Neuronal stem cell (in vitro differentiated cells): ENCODE measurements around the gene GALNT3.

Experiments
- DNase-seq: peaks from one replicate; pipeline ENCODE4 v3.0.0-alpha.2; 2013; ENCODE audit warnings: low spot score
- H2AFZ ChIP-seq: one replicate; pipeline ENCODE4 v1.6.1; 2013; ENCODE audit warnings: mild to moderate bottlenecking, low read length, inconsistent platforms
- H2AK5ac ChIP-seq: 2 replicates; pipeline ENCODE4 v1.6.1; 2013; ENCODE audit warnings: low read depth, mild to moderate bottlenecking, inconsistent platforms, low read length, moderate library complexity, mixed read lengths
- H2BK120ac ChIP-seq: 2 replicates; pipeline ENCODE4 v1.6.1; 2013; ENCODE audit warnings: low read depth, mild to moderate bottlenecking, inconsistent platforms, low read length, moderate library complexity, mixed read lengths
- H2BK12ac ChIP-seq: one replicate; pipeline ENCODE4 v1.6.1; 2013; ENCODE audit warnings: low read length, inconsistent platforms
- H2BK15ac ChIP-seq: 2 replicates; pipeline ENCODE4 v1.6.1; 2013; ENCODE audit warnings: mild to moderate bottlenecking, low read length, inconsistent platforms, mixed read lengths
- H2BK5ac ChIP-seq: one replicate; pipeline ENCODE4 v1.6.1; 2013; ENCODE audit warnings: inconsistent platforms, mild to moderate bottlenecking, low read length, moderate library complexity
- H3K14ac ChIP-seq: one replicate; pipeline ENCODE4 v1.6.1; 2013; ENCODE audit warnings: low read length, inconsistent platforms
- H3K18ac ChIP-seq: 2 replicates; pipeline ENCODE4 v1.6.1; 2013; ENCODE audit warnings: low read length, inconsistent platforms
- H3K23ac ChIP-seq: 2 replicates; pipeline ENCODE4 v1.6.1; 2013; ENCODE audit warnings: low read depth, mild to moderate bottlenecking, mixed read lengths, low read length, inconsistent platforms; ENCODE audit not compliant: poor library complexity
- H3K27ac ChIP-seq: replicated peaks from 3 replicates; pipeline ENCODE4 v1.5.1; 2013; ENCODE audit warnings: low read length, inconsistent platforms
- H3K27me3 ChIP-seq, 3 experiments: 2 replicates each; pipeline ENCODE4 v1.6.1; 2013; ENCODE audit warnings: low read length in 3 of 3, mild to moderate bottlenecking in 2 of 3, inconsistent platforms in 1 of 3, low read depth in 1 of 3, mixed read lengths in 1 of 3, moderate library complexity in 1 of 3; ENCODE audit not compliant: control insufficient read depth in 3 of 3, insufficient read depth in 3 of 3
- H3K36me3 ChIP-seq, 2 donors: replicated peaks in 1 of 2; 2 replicates each; pipeline ENCODE4 v1.6.1; 2013; ENCODE audit warnings: low read length in 2 of 2; ENCODE audit not compliant: control insufficient read depth in 2 of 2, insufficient read depth in 2 of 2
- H3K4ac ChIP-seq: 2 replicates; pipeline ENCODE4 v1.6.1; 2013; ENCODE audit warnings: inconsistent platforms, mild to moderate bottlenecking, low read length, moderate library complexity
- H3K4me1 ChIP-seq, 2 donors: 1 replicate in 1 of 2; 2 replicates in 1 of 2; pipeline ENCODE4 v1.6.1; 2013; ENCODE audit warnings: low read length in 2 of 2, low read depth in 1 of 2; ENCODE audit not compliant: control insufficient read depth in 2 of 2, insufficient read depth in 1 of 2
- H3K4me2 ChIP-seq: one replicate; pipeline ENCODE4 v1.6.1; 2013; ENCODE audit warnings: mild to moderate bottlenecking, low read length, inconsistent platforms; ENCODE audit not compliant: insufficient read depth, poor library complexity, severe bottlenecking
- H3K4me3 ChIP-seq, 2 donors: 2 replicates each; pipeline ENCODE4 v1.5.1; 2013; ENCODE audit warnings: low read length in 2 of 2, mild to moderate bottlenecking in 2 of 2, inconsistent platforms in 1 of 2, moderate library complexity in 1 of 2
- H3K79me1 ChIP-seq: one replicate; pipeline ENCODE4 v1.6.1; 2013; ENCODE audit warnings: low read depth, mild to moderate bottlenecking, inconsistent platforms, low read length, moderate library complexity
- H3K9ac ChIP-seq: one replicate; pipeline ENCODE4 v1.6.1; 2013; ENCODE audit warnings: mild to moderate bottlenecking, low read depth, low read length, inconsistent platforms; ENCODE audit not compliant: poor library complexity
- H3K9me3 ChIP-seq, 2 donors: replicated peaks in 1 of 2; 2 replicates each; pipeline versions ENCODE3 to v1.6.1; 2013; ENCODE audit warnings: low read length in 2 of 2, mild to moderate bottlenecking in 2 of 2, inconsistent platforms in 1 of 2, low read depth in 1 of 2, mixed read lengths in 1 of 2, moderate library complexity in 1 of 2; ENCODE audit not compliant: control insufficient read depth in 2 of 2, insufficient read depth in 1 of 2
- H4K8ac ChIP-seq: one replicate; pipeline ENCODE4 v1.6.1; 2013; ENCODE audit warnings: low read depth, mild to moderate bottlenecking, inconsistent platforms, low read length, moderate library complexity
- H4K91ac ChIP-seq: one replicate; pipeline ENCODE4 v1.6.1; 2013; ENCODE audit warnings: low read length, low read depth, mild to moderate bottlenecking, inconsistent platforms; ENCODE audit not compliant: poor library complexity
- WGBS, 2 donors: extraction: QIAGEN DNeasy Blood & Tissue Kit; methylation state at CpG; one replicate each; pipeline ENCODE4 v1.1.7; 2013; ENCODE audit warnings: missing lambda C conversion rate in 2 of 2, mixed read lengths in 1 of 2; ENCODE audit not compliant: insufficient read length in 2 of 2, insufficient replicate concordance in 1 of 2; ENCODE audit errors: extremely low coverage in 2 of 2; 5-methylcytosine and 5-hydroxymethylcytosine counted together

The GALNT3 gene

DNA sequence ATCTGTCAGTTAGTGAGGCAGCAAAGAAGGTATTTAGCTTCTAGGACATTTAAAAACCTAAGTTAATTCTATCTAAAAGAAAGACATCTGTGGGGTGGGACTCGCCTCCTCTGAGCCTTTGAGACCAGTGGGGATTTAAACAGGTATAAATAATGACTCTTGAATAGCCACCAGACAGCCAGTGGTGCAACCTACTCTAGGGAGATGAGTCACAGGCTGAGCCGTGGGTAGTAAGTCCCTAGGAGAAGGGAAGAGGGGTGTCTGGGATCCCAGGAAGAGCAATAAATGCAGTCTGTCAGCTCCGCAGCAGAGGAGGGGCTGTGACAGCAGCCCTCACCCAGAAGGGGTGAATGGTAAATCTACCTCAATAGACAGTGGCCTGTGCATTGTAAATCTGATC lies 43.1 kb upstream of the GALNT3 start:
- Histone ChIP-seq H3K36me3 (no peaks in the 10 kb centered on the region), H3K27ac (no peak overlapping the region), H3K79me1 (no peaks in the 10 kb centered on the region), H4K8ac (no peak overlapping the region), H2BK5ac (no peak overlapping the region), H3K9ac (no peak overlapping the region), H2BK120ac (no peak overlapping the region), H2AFZ (no peak overlapping the region), H2AK5ac (no peak overlapping the region), H3K18ac (no peak overlapping the region), H3K27me3 (no peaks in the 10 kb centered on the region), H2BK15ac (no peak overlapping the region), H3K23ac (no peak overlapping the region), H3K9me3 (no peaks in the 10 kb centered on the region), H3K4ac (no peak overlapping the region), H3K4me1 (peaks cover 2 to 4% of the 10 kb centered on the region in 2 donors), H3K4me3 (no peak overlapping the region), H2BK12ac (no peak overlapping the region), H3K4me2 (no peak overlapping the region), H3K14ac (no peak overlapping the region), H4K91ac (no peak overlapping the region)
- no CpG with 5 or more reads among the region's 3 CpGs for WGBS, 2 donors
- no peak for DNase-seq

DNA sequence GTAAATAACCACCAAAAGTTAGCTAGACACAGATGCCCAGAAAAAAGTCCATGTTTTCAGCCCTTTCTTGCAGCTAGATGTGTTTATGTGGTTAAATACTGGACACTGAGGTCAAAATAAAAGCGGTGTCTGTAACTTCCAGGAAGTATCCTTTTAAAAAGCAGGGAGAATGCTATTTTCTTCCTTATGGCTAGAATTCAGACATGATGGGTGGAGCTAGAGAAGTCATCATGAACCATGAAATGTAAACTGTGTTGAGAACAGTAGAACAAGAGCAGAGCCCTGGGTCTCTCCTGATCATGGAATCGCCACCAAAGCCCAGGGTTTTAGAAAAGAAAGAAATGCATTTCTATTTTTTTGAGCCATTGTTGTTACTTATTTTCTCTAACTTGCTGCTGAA lies 41.3 kb upstream of the GALNT3 start:
- Histone ChIP-seq H3K23ac (no peak overlapping the region), H3K4me2 (no peak overlapping the region), H3K4ac (no peak overlapping the region), H3K4me3 (no peak overlapping the region), H2BK12ac (no peak overlapping the region), H3K9me3 (no peaks in the 10 kb centered on the region), H4K8ac (no peak overlapping the region), H2AK5ac (no peak overlapping the region), H3K9ac (no peak overlapping the region), H2AFZ (no peak overlapping the region), H4K91ac (no peak overlapping the region), H3K14ac (no peak overlapping the region), H2BK15ac (no peak overlapping the region), H2BK5ac (no peak overlapping the region), H3K36me3 (no peaks in the 10 kb centered on the region), H3K27ac (no peak overlapping the region), H3K27me3 (no peaks in the 10 kb centered on the region), H3K18ac (no peak overlapping the region), H2BK120ac (no peak overlapping the region), H3K79me1 (no peaks in the 10 kb centered on the region), H3K4me1 (peaks cover 2 to 4% of the 10 kb centered on the region in 2 donors)
- no CpG with 5 or more reads among the region's 2 CpGs for WGBS, 2 donors
- no peak for DNase-seq

DNA sequence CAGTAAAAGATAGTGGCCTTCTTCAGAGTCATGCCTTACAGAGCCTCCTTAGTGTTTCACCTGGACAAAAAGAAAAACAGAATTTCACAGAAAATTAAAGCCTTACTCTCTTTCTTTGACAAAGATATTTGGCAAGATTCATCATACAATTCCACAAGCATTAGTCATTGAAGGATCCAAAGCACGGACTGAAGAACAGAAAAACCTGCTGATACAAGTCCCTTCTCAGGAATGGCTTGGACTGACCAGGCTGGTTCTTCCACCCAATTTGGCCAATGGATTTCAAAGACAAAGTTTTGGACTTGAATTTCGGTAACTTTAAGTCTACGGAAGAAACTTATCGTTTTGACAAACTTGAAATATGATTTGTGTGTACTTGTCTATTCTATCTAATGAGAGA lies 39.1 kb upstream of the GALNT3 start:
- H3K4me2 ChIP-seq: no peak overlapping the region
- no peak overlapping the region for H3K27ac ChIP-seq
- no CpG with 5 or more reads among the region's 4 CpGs for WGBS, 2 donors
- no peak for DNase-seq
- H3K36me3 ChIP-seq: no peaks in the 10 kb centered on the region
- no peak overlapping the region for H3K14ac ChIP-seq
- no peaks in the 10 kb centered on the region for H3K9me3 ChIP-seq
- H2AK5ac ChIP-seq: no peak overlapping the region
- peaks cover 2 to 4% of the 10 kb centered on the region in 2 donors for H3K4me1 ChIP-seq
- no peak overlapping the region for H4K8ac ChIP-seq
- no peak overlapping the region for H3K18ac ChIP-seq
- no peaks in the 10 kb centered on the region for H3K79me1 ChIP-seq
- no peak overlapping the region for H3K4me3 ChIP-seq
- H3K9ac ChIP-seq: no peak overlapping the region
- no peak overlapping the region for H3K4ac ChIP-seq
- no peak overlapping the region for H2AFZ ChIP-seq
- no peak overlapping the region for H4K91ac ChIP-seq
- no peak overlapping the region for H2BK120ac ChIP-seq
- no peak overlapping the region for H2BK15ac ChIP-seq
- no peak overlapping the region for H3K23ac ChIP-seq
- no peak overlapping the region for H2BK12ac ChIP-seq
- H3K27me3 ChIP-seq: no peaks in the 10 kb centered on the region
- H2BK5ac ChIP-seq: no peak overlapping the region

DNA sequence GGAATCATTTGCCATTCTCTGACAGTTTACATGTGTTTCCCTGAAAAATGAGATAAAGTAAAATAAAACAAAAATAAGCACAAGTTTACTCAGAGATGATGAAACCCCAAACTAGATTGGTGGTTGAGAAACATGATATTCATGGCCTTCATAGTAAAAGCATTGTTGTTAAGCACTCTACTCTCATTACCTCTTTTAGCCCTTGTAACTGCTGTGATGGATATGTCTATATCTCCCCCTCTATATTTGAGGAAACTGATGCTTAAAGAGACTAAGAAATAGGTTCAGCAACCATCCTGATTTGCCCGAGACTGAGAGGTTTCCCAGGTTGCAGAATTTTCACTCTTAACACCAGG lies 33.9 kb upstream of the GALNT3 start:
- H3K4me3 ChIP-seq: no peak overlapping the region
- H3K9me3 ChIP-seq: no peaks in the 10 kb centered on the region
- no peak for DNase-seq
- H3K27ac ChIP-seq: no peak overlapping the region
- no peak overlapping the region for H2BK120ac ChIP-seq
- H4K91ac ChIP-seq: no peak overlapping the region
- no peak overlapping the region for H2AFZ ChIP-seq
- no peak overlapping the region for H3K4me2 ChIP-seq
- H2AK5ac ChIP-seq: no peak overlapping the region
- H3K9ac ChIP-seq: no peak overlapping the region
- WGBS, 2 donors: no CpG with 5 or more reads among the region's 1 CpG
- H2BK15ac ChIP-seq: no peak overlapping the region
- H2BK5ac ChIP-seq: no peak overlapping the region
- no peak overlapping the region for H3K14ac ChIP-seq
- H3K4ac ChIP-seq: no peak overlapping the region
- H2BK12ac ChIP-seq: no peak overlapping the region
- no peaks in the 10 kb centered on the region for H3K79me1 ChIP-seq
- no peak overlapping the region for H3K23ac ChIP-seq
- no peak overlapping the region for H3K18ac ChIP-seq
- peaks cover 0 to 4% of the 10 kb centered on the region in 2 donors for H3K4me1 ChIP-seq
- no peaks in the 10 kb centered on the region for H3K27me3 ChIP-seq
- H3K36me3 ChIP-seq: no peaks in the 10 kb centered on the region
- H4K8ac ChIP-seq: no peak overlapping the region
